Measurements from ENCODE around the gene DNAH10. TPM values are rescaled to one million over a fixed set of nuclear protein-coding genes. Genes with fewer than 3 reads are reported as not detected.

Gene DNAH10
- total RNA-seq, 4 donors from 2014 or later = under 0.01 to 1.7 (median 0.28) TPM

- DNase-seq = no peak
Measured at GRCh38 chr12:123888989-123889388, 126.9 kb downstream of the DNAH10 start.

GRCh38 chr12:123889848-123890535, 127.9 kb downstream of the DNAH10 start:
- no peak for DNase-seq
- Histone ChIP-seq H3K27me3 (no peaks in the 10 kb centered on the region), H3K9me3 (no peaks in the 10 kb centered on the region), H3K4me1 (no peaks in the 10 kb centered on the region), H3K27ac (no peak overlapping the region), H3K4me3 (no peak overlapping the region), H3K36me3 (no peaks in the 10 kb centered on the region)
- no peak for TF ChIP-seq POLR2A (IDR thresholded peaks at IDR 0.05)
- TF ChIP-seq CTCF (IDR thresholded peaks at IDR 0.05) = no peak

More at GRCh38 chr12:123888989-123889388, 126.9 kb downstream of the DNAH10 start:
- TF ChIP-seq CTCF (IDR thresholded peaks at IDR 0.05) = no peak
- TF ChIP-seq POLR2A (IDR thresholded peaks at IDR 0.05) = no peak
- Histone ChIP-seq H3K27me3 (no peaks in the 10 kb centered on the region), H3K36me3 (no peaks in the 10 kb centered on the region), H3K4me1 (no peaks in the 10 kb centered on the region), H3K4me3 (no peak overlapping the region), H3K9me3 (no peaks in the 10 kb centered on the region), H3K27ac (no peak overlapping the region)

- no peaks in the 10 kb centered on the region for H3K27me3 ChIP-seq
- TF ChIP-seq POLR2A (IDR thresholded peaks at IDR 0.05) (no peak), CTCF (IDR thresholded peaks at IDR 0.05) (no peak)
- no peaks in the 10 kb centered on the region for H3K36me3 ChIP-seq
- no peaks in the 10 kb centered on the region for H3K4me1 ChIP-seq
- no peak for DNase-seq
- H3K4me3 ChIP-seq = no peak overlapping the region
- no peak overlapping the region for H3K27ac ChIP-seq
- H3K9me3 ChIP-seq = no peaks in the 10 kb centered on the region
Measured at GRCh38 chr12:123890536-123890902, 128.4 kb downstream of the DNAH10 start.

GRCh38 chr12:123891011-123891410, 128.9 kb downstream of the DNAH10 start:
- Histone ChIP-seq H3K4me3 (no peak overlapping the region), H3K27me3 (no peaks in the 10 kb centered on the region), H3K36me3 (no peaks in the 10 kb centered on the region), H3K4me1 (no peaks in the 10 kb centered on the region), H3K27ac (no peak overlapping the region), H3K9me3 (no peaks in the 10 kb centered on the region)
- DNase-seq = no peak
- TF ChIP-seq POLR2A (IDR thresholded peaks at IDR 0.05) (no peak), CTCF (IDR thresholded peaks at IDR 0.05) (no peak)

GRCh38 chr12:123891516-123892179, 129.5 kb downstream of the DNAH10 start:
- H3K36me3 ChIP-seq = no peaks in the 10 kb centered on the region
- TF ChIP-seq POLR2A (IDR thresholded peaks at IDR 0.05) = no peak
- no peak for TF ChIP-seq CTCF (IDR thresholded peaks at IDR 0.05)
- no peak overlapping the region for H3K4me3 ChIP-seq
- H3K27me3 ChIP-seq = no peaks in the 10 kb centered on the region
- no peak for DNase-seq
- no peaks in the 10 kb centered on the region for H3K9me3 ChIP-seq
- no peaks in the 10 kb centered on the region for H3K4me1 ChIP-seq
- no peak overlapping the region for H3K27ac ChIP-seq
